Renal cortical epithelial cell (primary cell): ENCODE measurements around the gene ANXA9. TPM values are rescaled to one million over a fixed set of nuclear protein-coding genes. Genes with fewer than 3 reads are reported as not detected.

Source experiments
- DNase-seq: peaks from one replicate; pipeline ENCODE4 v3.0.0-alpha.2; 2011; ENCODE audit warnings: low read depth
- total RNA-seq: library from RNA; depleted of rRNA; stranded (reverse); fragments of >200 nt; gene quantifications from 2 replicates; pipeline ENCODE4 v1.2.3, GENCODE V29; 2014

Gene ANXA9
- 0.30 and 1.6 TPM in 2 replicates for total RNA-seq

- peak; percentile 58 for DNase-seq
These were observed at the start of gene ANXA9 for GRCh38 chr1:150981805-150982712. ANXA9 (plus strand) TSS chr1:150982292; CDS start chr1:150983106, 814 bp downstream.

- DNase-seq = no peak
These were observed 37.2 kb upstream of the ANXA9 start for GRCh38 chr1:150944856-150945255.

- DNase-seq = no peak
These were observed 27.4 kb upstream of the ANXA9 start for GRCh38 chr1:150954708-150955107.

GRCh38 chr1:150955280-150955679 lies 26.8 kb upstream of the ANXA9 start:
- DNase-seq = no peak

- no peak for DNase-seq
These were observed 24.4 kb upstream of the ANXA9 start for GRCh38 chr1:150957666-150958065.

- DNase-seq = no peak
These were observed 21.4 kb upstream of the ANXA9 start for GRCh38 chr1:150960646-150961045.

GRCh38 chr1:150961756-150962155 lies 20.3 kb upstream of the ANXA9 start:
- no peak for DNase-seq

GRCh38 chr1:150963321-150964163 lies 18.6 kb upstream of the ANXA9 start:
- no peak for DNase-seq

- DNase-seq = no peak
These were observed 18.0 kb upstream of the ANXA9 start for GRCh38 chr1:150964164-150964489.

GRCh38 chr1:150965605-150966004 lies 16.5 kb upstream of the ANXA9 start:
- DNase-seq = no peak

- DNase-seq = no peak
These were observed 16.1 kb upstream of the ANXA9 start for GRCh38 chr1:150966011-150966410.

- no peak for DNase-seq
These were observed 14.2 kb upstream of the ANXA9 start for GRCh38 chr1:150967936-150968335.

- DNase-seq = no peak
These were observed 13.6 kb upstream of the ANXA9 start for GRCh38 chr1:150968491-150968890.

- DNase-seq = no peak
These were observed 12.5 kb upstream of the ANXA9 start for GRCh38 chr1:150969626-150970025.

GRCh38 chr1:150970808-150971582 lies 11.1 kb upstream of the ANXA9 start:
- DNase-seq = peak; percentile 83

GRCh38 chr1:150971583-150972416 lies 10.3 kb upstream of the ANXA9 start:
- DNase-seq = peak; percentile 24

- no peak for DNase-seq
These were observed 9.6 kb upstream of the ANXA9 start for GRCh38 chr1:150972417-150972940.

- DNase-seq = no peak
These were observed 8.7 kb upstream of the ANXA9 start for GRCh38 chr1:150973258-150973835.

GRCh38 chr1:150973836-150974579 lies 8.1 kb upstream of the ANXA9 start:
- DNase-seq = no peak
